Measurements from ENCODE around the gene KRTAP9-6.
"Not testable (repeated sequence)": the region's sequence is repeated elsewhere in the genome, so short reads cannot be mapped to it uniquely, and the experiment has no call there.

KRTAP9-6 gene

GRCh38 chr17:41265078-41265477 lies at the start of gene KRTAP9-6:
KRTAP9-6 (plus strand) TSS chr17:41265378; CDS start chr17:41265378, 0 bp downstream.
- Histone ChIP-seq H3K36me3 (ENCODE audit: insufficient read depth, low read length) (no peaks in the 10 kb centered on the region), H3K9me3 (ENCODE audit: low read length) (no peaks in the 10 kb centered on the region), H3K27me3 (ENCODE audit: control insufficient read depth in 1 of 2, insufficient read depth in 2 of 2, low read length in 2 of 2) (no peaks in the 10 kb centered on the region), H3K9ac (ENCODE audit: low read length) (no peak within 1 kb of the TSS), H3K4me1 (ENCODE audit: insufficient read depth, low read length) (no peaks in the 10 kb centered on the region), H3K27ac (ENCODE audit: low read depth, low read length) (no peak within 1 kb of the TSS), H3K4me3 (ENCODE audit: low read depth in 1 of 2, low read length in 2 of 2) (no peak within 1 kb of the TSS)

GRCh38 chr17:41215681-41216080 lies 49.5 kb upstream of the KRTAP9-6 start:
- no peaks in the 10 kb centered on the region for H3K36me3 ChIP-seq (ENCODE audit: insufficient read depth, low read length)
- H3K27ac ChIP-seq (ENCODE audit: low read depth, low read length): no peak overlapping the region
- no peak overlapping the region for H3K4me3 ChIP-seq (ENCODE audit: low read depth in 1 of 2, low read length in 2 of 2)
- H3K9me3 ChIP-seq (ENCODE audit: low read length): no peaks in the 10 kb centered on the region
- H3K9ac ChIP-seq (ENCODE audit: low read length): no peak overlapping the region
- no peaks in the 10 kb centered on the region for H3K27me3 ChIP-seq (ENCODE audit: control insufficient read depth in 1 of 2, insufficient read depth in 2 of 2, low read length in 2 of 2)
- H3K4me1 ChIP-seq (ENCODE audit: insufficient read depth, low read length): no peaks in the 10 kb centered on the region

- no peak overlapping the region for H3K27ac ChIP-seq (ENCODE audit: low read depth, low read length)
- H3K4me1 ChIP-seq (ENCODE audit: insufficient read depth, low read length): no peaks in the 10 kb centered on the region
Observed at GRCh38 chr17:41223821-41224220, 41.4 kb upstream of the KRTAP9-6 start.

GRCh38 chr17:41226051-41226450 lies 39.1 kb upstream of the KRTAP9-6 start:
- H3K36me3 ChIP-seq (ENCODE audit: insufficient read depth, low read length): no peaks in the 10 kb centered on the region
- no peaks in the 10 kb centered on the region for H3K4me1 ChIP-seq (ENCODE audit: insufficient read depth, low read length)
- H3K9ac ChIP-seq (ENCODE audit: low read length): no peak overlapping the region
- H3K27ac ChIP-seq (ENCODE audit: low read depth, low read length): no peak overlapping the region
- no peaks in the 10 kb centered on the region for H3K27me3 ChIP-seq (ENCODE audit: control insufficient read depth in 1 of 2, insufficient read depth in 2 of 2, low read length in 2 of 2)
- no peaks in the 10 kb centered on the region for H3K9me3 ChIP-seq (ENCODE audit: low read length)
- no peak overlapping the region for H3K4me3 ChIP-seq (ENCODE audit: low read depth in 1 of 2, low read length in 2 of 2)

More at GRCh38 chr17:41223821-41224220, 41.4 kb upstream of the KRTAP9-6 start:
- no peak overlapping the region for H3K4me3 ChIP-seq (ENCODE audit: low read depth in 1 of 2, low read length in 2 of 2)
- no peaks in the 10 kb centered on the region for H3K36me3 ChIP-seq (ENCODE audit: insufficient read depth, low read length)
- no peaks in the 10 kb centered on the region for H3K9me3 ChIP-seq (ENCODE audit: low read length)
- H3K27me3 ChIP-seq (ENCODE audit: control insufficient read depth in 1 of 2, insufficient read depth in 2 of 2, low read length in 2 of 2): no peaks in the 10 kb centered on the region
- no peak overlapping the region for H3K9ac ChIP-seq (ENCODE audit: low read length)

- not testable (repeated sequence) for H3K36me3 ChIP-seq (ENCODE audit: insufficient read depth, low read length); H3K9ac ChIP-seq (ENCODE audit: low read length); H3K27me3 ChIP-seq (ENCODE audit: control insufficient read depth in 1 of 2, insufficient read depth in 2 of 2, low read length in 2 of 2); H3K9me3 ChIP-seq (ENCODE audit: low read length); H3K4me3 ChIP-seq (ENCODE audit: low read depth in 1 of 2, low read length in 2 of 2); H3K27ac ChIP-seq (ENCODE audit: low read depth, low read length); H3K4me1 ChIP-seq (ENCODE audit: insufficient read depth, low read length)
Observed at GRCh38 chr17:41226598-41227095, 38.5 kb upstream of the KRTAP9-6 start, which contains the start of gene KRTAP9-2. KRTAP9-2 (plus strand) TSS chr17:41226648; CDS start chr17:41226655, 7 bp downstream.

GRCh38 chr17:41230094-41230493 lies 35.1 kb upstream of the KRTAP9-6 start:
- Histone ChIP-seq H3K4me3 (ENCODE audit: low read depth in 1 of 2, low read length in 2 of 2) (no peak overlapping the region), H3K4me1 (ENCODE audit: insufficient read depth, low read length) (no peaks in the 10 kb centered on the region), H3K36me3 (ENCODE audit: insufficient read depth, low read length) (no peaks in the 10 kb centered on the region), H3K27me3 (ENCODE audit: control insufficient read depth in 1 of 2, insufficient read depth in 2 of 2, low read length in 2 of 2) (no peaks in the 10 kb centered on the region), H3K9me3 (ENCODE audit: low read length) (no peaks in the 10 kb centered on the region), H3K9ac (ENCODE audit: low read length) (no peak overlapping the region), H3K27ac (ENCODE audit: low read depth, low read length) (no peak overlapping the region)

- Histone ChIP-seq H3K4me1 (ENCODE audit: insufficient read depth, low read length) (no peaks in the 10 kb centered on the region), H3K9me3 (ENCODE audit: low read length) (no peaks in the 10 kb centered on the region), H3K36me3 (ENCODE audit: insufficient read depth, low read length) (no peaks in the 10 kb centered on the region), H3K27me3 (ENCODE audit: control insufficient read depth in 1 of 2, insufficient read depth in 2 of 2, low read length in 2 of 2) (no peaks in the 10 kb centered on the region), H3K27ac (ENCODE audit: low read depth, low read length) (no peak overlapping the region), H3K9ac (ENCODE audit: low read length) (no peak overlapping the region), H3K4me3 (ENCODE audit: low read depth in 1 of 2, low read length in 2 of 2) (no peak overlapping the region)
Observed at GRCh38 chr17:41231731-41232130, 33.4 kb upstream of the KRTAP9-6 start.

GRCh38 chr17:41232399-41233105 lies 32.6 kb upstream of the KRTAP9-6 start, which contains the start of gene KRTAP9-3:
KRTAP9-3 (plus strand) TSS chr17:41232449; CDS start chr17:41232502, 53 bp downstream.
- H3K4me3 ChIP-seq (ENCODE audit: low read depth in 1 of 2, low read length in 2 of 2); H3K27ac ChIP-seq (ENCODE audit: low read depth, low read length); H3K4me1 ChIP-seq (ENCODE audit: insufficient read depth, low read length); H3K27me3 ChIP-seq (ENCODE audit: control insufficient read depth in 1 of 2, insufficient read depth in 2 of 2, low read length in 2 of 2); H3K36me3 ChIP-seq (ENCODE audit: insufficient read depth, low read length); H3K9me3 ChIP-seq (ENCODE audit: low read length); H3K9ac ChIP-seq (ENCODE audit: low read length): not testable (repeated sequence)

- H3K27me3 ChIP-seq (ENCODE audit: control insufficient read depth in 1 of 2, insufficient read depth in 2 of 2, low read length in 2 of 2); H3K4me3 ChIP-seq (ENCODE audit: low read depth in 1 of 2, low read length in 2 of 2); H3K27ac ChIP-seq (ENCODE audit: low read depth, low read length); H3K9ac ChIP-seq (ENCODE audit: low read length); H3K9me3 ChIP-seq (ENCODE audit: low read length); H3K36me3 ChIP-seq (ENCODE audit: insufficient read depth, low read length); H3K4me1 ChIP-seq (ENCODE audit: insufficient read depth, low read length): not testable (repeated sequence)
Observed at GRCh38 chr17:41237116-41237515, 28.1 kb upstream of the KRTAP9-6 start.

GRCh38 chr17:41237949-41238437 lies 27.2 kb upstream of the KRTAP9-6 start, which contains the start of gene KRTAP9-8:
KRTAP9-8 (plus strand) TSS chr17:41237999; CDS start chr17:41238052, 53 bp downstream.
- H3K27me3 ChIP-seq (ENCODE audit: control insufficient read depth in 1 of 2, insufficient read depth in 2 of 2, low read length in 2 of 2); H3K9ac ChIP-seq (ENCODE audit: low read length); H3K9me3 ChIP-seq (ENCODE audit: low read length); H3K4me3 ChIP-seq (ENCODE audit: low read depth in 1 of 2, low read length in 2 of 2); H3K27ac ChIP-seq (ENCODE audit: low read depth, low read length); H3K4me1 ChIP-seq (ENCODE audit: insufficient read depth, low read length); H3K36me3 ChIP-seq (ENCODE audit: insufficient read depth, low read length): not testable (repeated sequence)

- not testable (repeated sequence) for H3K9ac ChIP-seq (ENCODE audit: low read length); H3K4me3 ChIP-seq (ENCODE audit: low read depth in 1 of 2, low read length in 2 of 2); H3K9me3 ChIP-seq (ENCODE audit: low read length); H3K27ac ChIP-seq (ENCODE audit: low read depth, low read length); H3K4me1 ChIP-seq (ENCODE audit: insufficient read depth, low read length); H3K27me3 ChIP-seq (ENCODE audit: control insufficient read depth in 1 of 2, insufficient read depth in 2 of 2, low read length in 2 of 2); H3K36me3 ChIP-seq (ENCODE audit: insufficient read depth, low read length)
Observed at GRCh38 chr17:41246995-41247787, 18.0 kb upstream of the KRTAP9-6 start.

All from muscle layer of colon (tissue), 2 donors.